Measurements from ENCODE around the gene MS4A15. TPM values are rescaled to one million over a fixed set of nuclear protein-coding genes. Genes with fewer than 3 reads are reported as not detected.

The MS4A15 gene
- total and polyA plus RNA-seq, 7 experiments from 2014 or later: not detected

- Histone ChIP-seq H3K27ac (ENCODE audit: low read depth, low read length) (no peak overlapping the region), H3K4me1 (ENCODE audit: control insufficient read depth in 2 of 2, insufficient read depth in 2 of 2, low read length in 2 of 2) (no peaks in the 10 kb centered on the region), H3K27me3 (ENCODE audit: control insufficient read depth in 2 of 2, insufficient read depth in 2 of 2, low read length in 2 of 2) (no peaks in the 10 kb centered on the region), H3K9me3 (ENCODE audit: control insufficient read depth in 2 of 3, low read length in 3 of 3) (no peaks in the 10 kb centered on the region), H3K36me3 (ENCODE audit: control insufficient read depth in 2 of 3, insufficient read depth in 3 of 3, low read length in 3 of 3) (no peaks in the 10 kb centered on the region), H3K4me3 (ENCODE audit: low read length) (no peak overlapping the region)
- Mint-ChIP-seq H3K36me3 (no peaks in the 10 kb centered on the region), H3K27ac (no peak overlapping the region), H3K4me1 (no peaks in the 10 kb centered on the region), H3K4me3 (no peak overlapping the region), H3K9me3 (no peaks in the 10 kb centered on the region), H3K27me3 (peaks cover 2 to 34% (median 14%) of the 10 kb centered on the region in 5 donors)
- POLR2A ChIA-PET: no interaction called here
- intact Hi-C loops (cut with micrococcal nuclease): no loop called here
- ATAC-seq: no peak
- DNase-seq: no peak
- CTCF ChIA-PET: no interaction called here
Observed at GRCh38 chr11:60739114-60739513, 17.6 kb upstream of the MS4A15 start.

GRCh38 chr11:60740573-60740972 is 16.1 kb upstream of the MS4A15 start:
- no peak overlapping the region for H3K4me3 Mint-ChIP-seq
- no peaks in the 10 kb centered on the region for H3K9me3 ChIP-seq (ENCODE audit: control insufficient read depth in 2 of 3, low read length in 3 of 3)
- H3K36me3 Mint-ChIP-seq: no peaks in the 10 kb centered on the region
- peaks cover 2 to 39% (median 20%) of the 10 kb centered on the region in 5 donors for H3K27me3 Mint-ChIP-seq
- CTCF ChIA-PET: no interaction called here
- H3K27me3 ChIP-seq (ENCODE audit: control insufficient read depth in 2 of 2, insufficient read depth in 2 of 2, low read length in 2 of 2): no peaks in the 10 kb centered on the region
- H3K27ac Mint-ChIP-seq: no peak overlapping the region
- peaks cover 0 to 3% (median 0%) of the 10 kb centered on the region in 11 donors for H3K9me3 Mint-ChIP-seq
- no peaks in the 10 kb centered on the region for H3K36me3 ChIP-seq (ENCODE audit: control insufficient read depth in 2 of 3, insufficient read depth in 3 of 3, low read length in 3 of 3)
- H3K4me3 ChIP-seq (ENCODE audit: low read length): no peak overlapping the region
- H3K27ac ChIP-seq (ENCODE audit: low read depth, low read length): no peak overlapping the region
- no peaks in the 10 kb centered on the region for H3K4me1 Mint-ChIP-seq
- ATAC-seq (no peak), DNase-seq (no peak)
- POLR2A ChIA-PET: no interaction called here
- intact Hi-C loops (cut with micrococcal nuclease): no loop called here
- no peaks in the 10 kb centered on the region for H3K4me1 ChIP-seq (ENCODE audit: control insufficient read depth in 2 of 2, insufficient read depth in 2 of 2, low read length in 2 of 2)

GRCh38 chr11:60741421-60741820 is 15.2 kb upstream of the MS4A15 start:
- Histone ChIP-seq H3K36me3 (ENCODE audit: control insufficient read depth in 2 of 3, insufficient read depth in 3 of 3, low read length in 3 of 3) (no peaks in the 10 kb centered on the region), H3K4me3 (ENCODE audit: low read length) (no peak overlapping the region), H3K27me3 (ENCODE audit: control insufficient read depth in 2 of 2, insufficient read depth in 2 of 2, low read length in 2 of 2) (no peaks in the 10 kb centered on the region), H3K4me1 (ENCODE audit: control insufficient read depth in 2 of 2, insufficient read depth in 2 of 2, low read length in 2 of 2) (no peaks in the 10 kb centered on the region), H3K27ac (ENCODE audit: low read depth, low read length) (no peak overlapping the region), H3K9me3 (ENCODE audit: control insufficient read depth in 2 of 3, low read length in 3 of 3) (no peaks in the 10 kb centered on the region)
- H3K27ac Mint-ChIP-seq: no peak overlapping the region
- ATAC-seq: no peak
- DNase-seq: no peak
- H3K4me3 Mint-ChIP-seq: no peak overlapping the region
- ChIA-PET CTCF (no interaction called here), POLR2A (no interaction called here)
- no peaks in the 10 kb centered on the region for H3K36me3 Mint-ChIP-seq
- intact Hi-C loops (cut with micrococcal nuclease): no loop called here
- peaks cover 0 to 3% (median 0%) of the 10 kb centered on the region in 11 donors for H3K9me3 Mint-ChIP-seq
- H3K27me3 Mint-ChIP-seq: peaks cover 2 to 42% (median 27%) of the 10 kb centered on the region in 5 donors
- no peaks in the 10 kb centered on the region for H3K4me1 Mint-ChIP-seq

- Mint-ChIP-seq H3K36me3 (no peaks in the 10 kb centered on the region), H3K4me3 (no peak overlapping the region), H3K27me3 (peaks cover 2 to 34% (median 30%) of the 10 kb centered on the region in 5 donors), H3K27ac (no peak overlapping the region), H3K4me1 (no peaks in the 10 kb centered on the region), H3K9me3 (peaks cover 0 to 6% (median 0%) of the 10 kb centered on the region in 11 donors)
- Histone ChIP-seq H3K9me3 (ENCODE audit: control insufficient read depth in 2 of 3, low read length in 3 of 3) (no peaks in the 10 kb centered on the region), H3K36me3 (ENCODE audit: control insufficient read depth in 2 of 3, insufficient read depth in 3 of 3, low read length in 3 of 3) (no peaks in the 10 kb centered on the region), H3K4me3 (ENCODE audit: low read length) (no peak overlapping the region), H3K27me3 (ENCODE audit: control insufficient read depth in 2 of 2, insufficient read depth in 2 of 2, low read length in 2 of 2) (no peaks in the 10 kb centered on the region), H3K27ac (ENCODE audit: low read depth, low read length) (no peak overlapping the region), H3K4me1 (ENCODE audit: control insufficient read depth in 2 of 2, insufficient read depth in 2 of 2, low read length in 2 of 2) (no peaks in the 10 kb centered on the region)
- CTCF ChIA-PET: no interaction called here
- intact Hi-C loops (cut with micrococcal nuclease): no loop called here
- DNase-seq: no peak
- POLR2A ChIA-PET: no interaction called here
- ATAC-seq: no peak
Observed at GRCh38 chr11:60743058-60743457, 13.6 kb upstream of the MS4A15 start.

GRCh38 chr11:60744114-60744513 is 12.6 kb upstream of the MS4A15 start:
- Mint-ChIP-seq H3K36me3 (no peaks in the 10 kb centered on the region), H3K9me3 (peaks cover 0 to 6% (median 0%) of the 10 kb centered on the region in 11 donors), H3K27ac (no peak overlapping the region), H3K4me1 (no peaks in the 10 kb centered on the region), H3K4me3 (no peak overlapping the region), H3K27me3 (peaks cover 2 to 33% (median 19%) of the 10 kb centered on the region in 5 donors)
- POLR2A ChIA-PET: no interaction called here
- ATAC-seq (no peak), DNase-seq (no peak)
- Histone ChIP-seq H3K36me3 (ENCODE audit: control insufficient read depth in 2 of 3, insufficient read depth in 3 of 3, low read length in 3 of 3) (no peaks in the 10 kb centered on the region), H3K4me1 (ENCODE audit: control insufficient read depth in 2 of 2, insufficient read depth in 2 of 2, low read length in 2 of 2) (no peaks in the 10 kb centered on the region), H3K27me3 (ENCODE audit: control insufficient read depth in 2 of 2, insufficient read depth in 2 of 2, low read length in 2 of 2) (no peaks in the 10 kb centered on the region), H3K27ac (ENCODE audit: low read depth, low read length) (no peak overlapping the region), H3K9me3 (ENCODE audit: control insufficient read depth in 2 of 3, low read length in 3 of 3) (no peaks in the 10 kb centered on the region), H3K4me3 (ENCODE audit: low read length) (no peak overlapping the region)
- CTCF ChIA-PET: no interaction called here
- intact Hi-C loops (cut with micrococcal nuclease): no loop called here

- Mint-ChIP-seq H3K4me3 (no peak overlapping the region), H3K27ac (peak overlapping the region in 1 of 9 donors; percentile 3), H3K9me3 (peaks cover 0 to 6% (median 0%) of the 10 kb centered on the region in 11 donors), H3K27me3 (peaks cover 0 to 45% (median 28%) of the 10 kb centered on the region in 5 donors), H3K36me3 (no peaks in the 10 kb centered on the region), H3K4me1 (no peaks in the 10 kb centered on the region)
- CTCF ChIA-PET: no interaction called here
- H3K27me3 ChIP-seq (ENCODE audit: control insufficient read depth in 2 of 2, insufficient read depth in 2 of 2, low read length in 2 of 2): no peaks in the 10 kb centered on the region
- POLR2A ChIA-PET: no interaction called here
- H3K36me3 ChIP-seq (ENCODE audit: control insufficient read depth in 2 of 3, insufficient read depth in 3 of 3, low read length in 3 of 3): no peaks in the 10 kb centered on the region
- no peak overlapping the region for H3K4me3 ChIP-seq (ENCODE audit: low read length)
- no peak for ATAC-seq
- intact Hi-C loops (cut with micrococcal nuclease): no loop called here
- H3K9me3 ChIP-seq (ENCODE audit: control insufficient read depth in 2 of 3, low read length in 3 of 3): no peaks in the 10 kb centered on the region
- DNase-seq: no peak
- no peaks in the 10 kb centered on the region for H3K4me1 ChIP-seq (ENCODE audit: control insufficient read depth in 2 of 2, insufficient read depth in 2 of 2, low read length in 2 of 2)
- H3K27ac ChIP-seq (ENCODE audit: low read depth, low read length): no peak overlapping the region
Observed at GRCh38 chr11:60747359-60747873, 9.3 kb upstream of the MS4A15 start.

GRCh38 chr11:60748225-60748624 is 8.4 kb upstream of the MS4A15 start:
- Mint-ChIP-seq H3K27me3 (peaks cover 3 to 48% (median 31%) of the 10 kb centered on the region in 5 donors), H3K27ac (no peak overlapping the region), H3K4me1 (no peaks in the 10 kb centered on the region), H3K4me3 (no peak overlapping the region), H3K9me3 (peaks cover 0 to 6% (median 0%) of the 10 kb centered on the region in 11 donors), H3K36me3 (no peaks in the 10 kb centered on the region)
- H3K27ac ChIP-seq (ENCODE audit: low read depth, low read length): no peak overlapping the region
- no peaks in the 10 kb centered on the region for H3K36me3 ChIP-seq (ENCODE audit: control insufficient read depth in 2 of 3, insufficient read depth in 3 of 3, low read length in 3 of 3)
- CTCF ChIA-PET: no interaction called here
- no peak overlapping the region for H3K4me3 ChIP-seq (ENCODE audit: low read length)
- H3K4me1 ChIP-seq (ENCODE audit: control insufficient read depth in 2 of 2, insufficient read depth in 2 of 2, low read length in 2 of 2): no peaks in the 10 kb centered on the region
- no peak for ATAC-seq
- no peaks in the 10 kb centered on the region for H3K27me3 ChIP-seq (ENCODE audit: control insufficient read depth in 2 of 2, insufficient read depth in 2 of 2, low read length in 2 of 2)
- intact Hi-C loops (cut with micrococcal nuclease): no loop called here
- POLR2A ChIA-PET: no interaction called here
- no peak for DNase-seq
- no peaks in the 10 kb centered on the region for H3K9me3 ChIP-seq (ENCODE audit: control insufficient read depth in 2 of 3, low read length in 3 of 3)
